K562 (cell line): ENCODE data around the gene PKHD1. TPM values are rescaled to one million over a fixed set of nuclear protein-coding genes. Genes with fewer than 3 reads are reported as not detected.

Experiments
- ATAC-seq: fragments of 200-7000 bp; cut with Tn5 transposase; 3 replicates; pipeline ENCODE4 v1.9.1; 2020; ENCODE audit warnings: moderate library complexity
- BruUV-seq: library from RNA; stranded (reverse); fragments of 400-500 nt; replicated peaks from 2 replicates; lab custom pipeline; 2021; lab: Mats Ljungman, UMichigan
- CTCF ChIA-PET: fragments of 300-600 bp; formaldehyde crosslinking; extraction: SDS; loops from one replicate; lab custom pipeline; 2021; ENCODE audit warnings: low intra/inter-chr PET ratio; lab: Yijun Ruan, JAX
- POLR2A ChIA-PET: fragments of 300-600, 350-650 bp; sonication (Branson Sonifier 250); formaldehyde crosslinking; extraction: SDS; loops from one replicate; lab custom pipeline; 2021; ENCODE audit warnings: antibody characterized with exemption, inconsistent platforms; lab: Yijun Ruan, JAX
- DNase-seq, 4 experiments: peaks; one replicate each; pipeline versions ENCODE4 v3.0.0 to v3.0.0-alpha.2; 2011 to 2018; ENCODE audit warnings: low spot score in 3 of 4, mixed read lengths in 3 of 4; ENCODE audit errors: extremely low read depth in 1 of 4
- FAIRE-seq: peaks from 2 replicates; lab custom pipeline; 2011; peaks lifted over from hg19 to GRCh38; lab: Jason Lieb, UNC
- H2AFZ ChIP-seq: 2 replicates; pipeline ENCODE4 v1.6.0; 2011; ENCODE audit warnings: low read depth, low read length, control low read depth, inconsistent platforms
- H3K27ac ChIP-seq: fragments of 200-600 bp; 3 replicates; pipeline ENCODE4 v1.8.0; 2011; ENCODE audit warnings: low read depth, mild to moderate bottlenecking, control low read depth, inconsistent platforms, low read length, moderate library complexity, mixed read lengths; ENCODE audit errors: extremely low read depth
- H3K27me3 ChIP-seq, 2 experiments: fragments of 300-600 bp in 1 of 2; 2 replicates in 1 of 2; 3 replicates in 1 of 2; pipeline versions ENCODE4 v1.6.0 to v1.8.0; 2011; ENCODE audit warnings: inconsistent platforms in 2 of 2, low read length in 2 of 2, mild to moderate bottlenecking in 1 of 2, mixed read lengths in 1 of 2, moderate library complexity in 1 of 2; ENCODE audit not compliant: control insufficient read depth in 2 of 2, insufficient read depth in 2 of 2
- H3K36me3 ChIP-seq: fragments of 300-600 bp; 3 replicates; pipeline ENCODE4 v1.8.0; 2011; ENCODE audit warnings: mild to moderate bottlenecking, low read length, inconsistent platforms; ENCODE audit not compliant: control insufficient read depth, insufficient read depth
- H3K4me1 ChIP-seq, 2 experiments: fragments of 200-600 bp in 1 of 2; replicated peaks in 1 of 2; 2 replicates in 1 of 2; 3 replicates in 1 of 2; pipeline versions ENCODE4 v1.5.1 to v1.8.0; 2011; ENCODE audit warnings: inconsistent platforms in 2 of 2, low read length in 2 of 2, mild to moderate bottlenecking in 1 of 2, mixed read lengths in 1 of 2, moderate library complexity in 1 of 2; ENCODE audit not compliant: control insufficient read depth in 2 of 2, insufficient read depth in 2 of 2
- H3K4me2 ChIP-seq: 2 replicates; pipeline ENCODE4 v1.6.1; 2011; ENCODE audit warnings: low read length, control low read depth, inconsistent platforms, mixed read lengths; ENCODE audit not compliant: insufficient read depth
- H3K4me3 ChIP-seq: fragments of 200-600 bp; sonication (generic), shearing (Covaris generic); 2 replicates; pipeline ENCODE4 v1.5.1; 2016; ENCODE audit warnings: control low read depth, inconsistent platforms
- H3K79me2 ChIP-seq: fragments of 200-600 bp; 3 replicates; pipeline ENCODE4 v1.8.0; 2011; ENCODE audit warnings: low read length, inconsistent platforms; ENCODE audit not compliant: control insufficient read depth, insufficient read depth
- H3K9ac ChIP-seq, 2 experiments: 2 replicates each; pipeline versions ENCODE4 v1.6.0 to v1.6.1; 2011; ENCODE audit warnings: low read depth in 2 of 2, low read length in 2 of 2, control low read depth in 1 of 2, inconsistent platforms in 1 of 2, mild to moderate bottlenecking in 1 of 2, mixed read lengths in 1 of 2; ENCODE audit not compliant: insufficient read depth in 1 of 2
- H3K9me1 ChIP-seq: one replicate; pipeline ENCODE4 v1.6.0; 2011; ENCODE audit warnings: inconsistent platforms, mild to moderate bottlenecking, low read length, moderate library complexity; ENCODE audit not compliant: control insufficient read depth, insufficient read depth
- H3K9me3 ChIP-seq: replicated peaks from 2 replicates; pipeline ENCODE4 v1.5.1; 2011; ENCODE audit warnings: low read depth, low read length, inconsistent platforms; ENCODE audit not compliant: control insufficient read depth, insufficient read depth
- H4K20me1 ChIP-seq: replicated peaks from 2 replicates; pipeline ENCODE4 v1.6.1; 2011; ENCODE audit warnings: low read length, inconsistent platforms, mixed read lengths; ENCODE audit not compliant: control insufficient read depth, insufficient read depth
- BRCA1 ChIP-seq, 2 experiments: fragments of 450-650 bp in 1 of 2; sonication (generic) in 1 of 2; formaldehyde crosslinking in 1 of 2; IDR thresholded peaks; 2 replicates each; pipeline versions ENCODE4 v1.5.0 to v1.6.1; 2017 to 2020; ENCODE audit warnings: mild to moderate bottlenecking in 1 of 2, missing genetic modification reagents in 1 of 2
- FOXA1 ChIP-seq: fragments of 450-650 bp; IDR thresholded peaks from 2 replicates; pipeline ENCODE4 v1.6.1; 2016; ENCODE audit warnings: mild to moderate bottlenecking, borderline replicate concordance
- HIVEP1 ChIP-seq: fragments of 250-450 bp; sonication (Bioruptor Pico); IDR thresholded peaks from 2 replicates; pipeline ENCODE4 v1.4.0; 2020; ENCODE audit warnings: mild to moderate bottlenecking
- HMBOX1 ChIP-seq: sonication (generic); IDR thresholded peaks from 2 replicates; pipeline ENCODE4 v1.6.1; 2016
- NELFE ChIP-seq: IDR thresholded peaks from 2 replicates; pipeline ENCODE4 v1.6.1; 2011; ENCODE audit warnings: mild to moderate bottlenecking; ENCODE audit not compliant: insufficient read depth, insufficient read length
- NR2F6 ChIP-seq: fragments of 450-650 bp; formaldehyde crosslinking; IDR thresholded peaks from 2 replicates; pipeline ENCODE4 v1.4.0; 2020; ENCODE audit warnings: mild to moderate bottlenecking
- NR3C1 ChIP-seq: sonication (generic); formaldehyde crosslinking; IDR thresholded peaks from 2 replicates; pipeline ENCODE4 v1.8.1; 2022; ENCODE audit warnings: missing genetic modification reagents
- RBBP5 ChIP-seq: fragments of 200-600 bp; sonication (generic); IDR thresholded peaks from 2 replicates; pipeline ENCODE4 v1.6.1; 2012; ENCODE audit warnings: borderline replicate concordance, mild to moderate bottlenecking, low read length, control low read depth, inconsistent platforms; ENCODE audit not compliant: insufficient read depth, poor library complexity, severe bottlenecking
- ZNF311 ChIP-seq: fragments of 250-450 bp; sonication (Bioruptor Pico); IDR thresholded peaks from 2 replicates; pipeline ENCODE4 v1.4.0; 2020; ENCODE audit warnings: mild to moderate bottlenecking, moderate library complexity
- in situ Hi-C: fragments of 300-500 bp; cut with MboI; formaldehyde crosslinking; loops from 4 replicates; pipeline ENCODE4 v1.15.0; 2018; ENCODE audit warnings: inconsistent platforms, mixed read lengths
- intact Hi-C: fragments of 100-400 bp; cut with micrococcal nuclease; formaldehyde crosslinking; loops from 2 replicates; pipeline ENCODE4 v1.14.2; 2022
- polyA plus RNA-seq, 8 experiments: library from polyadenylated mRNA; depleted of rRNA in 4 of 8; stranded (reverse) in 5 of 8; unstranded in 3 of 8; fragments of >200 nt; fragmentation: Nextera tagmentation in 2 of 8; fragmentation: Illumina TruSeq in 1 of 8; extraction: Ambion mirVana in 2 of 8; extraction: Trizol in 1 of 8; gene quantifications; 2 replicates each; pipeline versions ENCODE4 v1.2.1 to v1.2.3, GENCODE V29; 2011 to 2014; ENCODE audit warnings: inconsistent platforms in 1 of 8, missing spikeins in 1 of 8
- total RNA-seq, 7 experiments: library from RNA; depleted of rRNA in 6 of 7; stranded (reverse); fragments of >200 nt in 6 of 7; fragmentation: Illumina TruSeq in 2 of 7; extraction: Trizol in 2 of 7; gene quantifications; 2 replicates each; pipeline versions ENCODE4 v1.2.1 to v1.2.3, GENCODE V29; 2011 to 2021; ENCODE audit warnings: low replicate concordance in 1 of 7
- TF ChIP-seq, protein P1 (sequence below): IDR thresholded peaks from 2 replicates; pipeline ENCODE4 v1.6.1; 2011; ENCODE audit not compliant: insufficient read length; ENCODE audit errors: extremely low read depth
- TF ChIP-seq, protein P2 (sequence below), 2 experiments: IDR thresholded peaks in 1 of 2; conservative IDR thresholded peaks in 1 of 2; 2 replicates each; pipeline ENCODE4 v1.6.1; 2016; ENCODE audit warnings: low read depth in 2 of 2, mild to moderate bottlenecking in 1 of 2, missing compliant biosample characterization in 1 of 2, missing genetic modification characterization in 1 of 2, moderate library complexity in 1 of 2

PKHD1 gene
- total and polyA plus RNA-seq, 9 of the 15 experiments (the other 6 are each of a cell fraction or from before 2014, with no cell fraction given), result 0.01 to 0.04 (median 0.01) TPM; not detected in 6

- no peaks in the 10 kb centered on the region for H3K4me1 ChIP-seq
- intact Hi-C loops, result no loop called here
- no peak overlapping the region for H3K4me3 ChIP-seq
- in situ Hi-C loops, result no loop called here
- H3K9ac ChIP-seq, result no peak overlapping the region
- no peak overlapping the region for H3K4me2 ChIP-seq
- ATAC-seq, result no peak
- no peaks in the 10 kb centered on the region for H3K79me2 ChIP-seq
- no peak for DNase-seq
- no peak for FAIRE-seq
- no peaks in the 10 kb centered on the region for H3K27me3 ChIP-seq
- H3K36me3 ChIP-seq, result no peaks in the 10 kb centered on the region
- TF ChIP-seq HIVEP1 (CRISPR knock-in tag) (no peak), NELFE (no peak), ZNF311 (no peak), HMBOX1 (no peak), FOXA1 (no peak), NR3C1 (CRISPR knock-in tag) (no peak), BRCA1 (IDR thresholded peaks at IDR 0.05) (no peak), BRCA1 (CRISPR knock-in tag; IDR thresholded peaks at IDR 0.05) (no peak), RBBP5 (no peak), NR2F6 (CRISPR knock-in tag) (no peak)
- TF ChIP-seq, protein P1, sequence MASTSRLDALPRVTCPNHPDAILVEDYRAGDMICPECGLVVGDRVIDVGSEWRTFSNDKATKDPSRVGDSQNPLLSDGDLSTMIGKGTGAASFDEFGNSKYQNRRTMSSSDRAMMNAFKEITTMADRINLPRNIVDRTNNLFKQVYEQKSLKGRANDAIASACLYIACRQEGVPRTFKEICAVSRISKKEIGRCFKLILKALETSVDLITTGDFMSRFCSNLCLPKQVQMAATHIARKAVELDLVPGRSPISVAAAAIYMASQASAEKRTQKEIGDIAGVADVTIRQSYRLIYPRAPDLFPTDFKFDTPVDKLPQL, result no peak
- TF ChIP-seq, protein P2, sequence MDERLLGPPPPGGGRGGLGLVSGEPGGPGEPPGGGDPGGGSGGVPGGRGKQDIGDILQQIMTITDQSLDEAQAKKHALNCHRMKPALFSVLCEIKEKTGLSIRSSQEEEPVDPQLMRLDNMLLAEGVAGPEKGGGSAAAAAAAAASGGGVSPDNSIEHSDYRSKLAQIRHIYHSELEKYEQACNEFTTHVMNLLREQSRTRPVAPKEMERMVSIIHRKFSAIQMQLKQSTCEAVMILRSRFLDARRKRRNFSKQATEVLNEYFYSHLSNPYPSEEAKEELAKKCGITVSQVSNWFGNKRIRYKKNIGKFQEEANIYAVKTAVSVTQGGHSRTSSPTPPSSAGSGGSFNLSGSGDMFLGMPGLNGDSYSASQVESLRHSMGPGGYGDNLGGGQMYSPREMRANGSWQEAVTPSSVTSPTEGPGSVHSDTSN (CRISPR knock-in tag; IDR thresholded peaks at IDR 0.05; ENCODE audit: low read depth), result no peak
- TF ChIP-seq, protein P2 (tag; conservative IDR thresholded peaks at IDR 0.05; ENCODE audit: low read depth), result no peak
- H2AFZ ChIP-seq, result no peak overlapping the region
- H3K27ac ChIP-seq, result no peak overlapping the region
- no peaks in the 10 kb centered on the region for H3K9me3 ChIP-seq
- POLR2A ChIA-PET, result interaction anchor here (1.0 kb wide), 1 partner anchor 23 kb away, joined by 4 read pairs; no protein-coding TSS in a partner anchor
- no TSS peak for BruUV-seq
- H3K9me1 ChIP-seq, result no peaks in the 10 kb centered on the region
- CTCF ChIA-PET, result interaction anchor here (0.6 kb wide), 1 partner anchor 1404 kb away, joined by 3 read pairs; no protein-coding TSS in a partner anchor
- no peaks in the 10 kb centered on the region for H4K20me1 ChIP-seq
These were observed 29.2 kb upstream of the PKHD1 start for GRCh38 chr6:52116605-52116948.
